Mesendoderm (in vitro differentiated cells): ENCODE measurements around the gene MAS1L.

ENCODE experiments used
- DNase-seq: peaks from one replicate; pipeline ENCODE4 v3.0.0; 2013
- H2AK5ac ChIP-seq: 2 replicates; pipeline ENCODE4 v1.6.1; 2013; ENCODE audit warnings: low read length, inconsistent platforms
- H2BK120ac ChIP-seq: 2 replicates; pipeline ENCODE4 v1.6.1; 2013; ENCODE audit warnings: low read depth, mild to moderate bottlenecking, low read length, moderate library complexity, mixed read lengths
- H2BK15ac ChIP-seq: replicated peaks from 2 replicates; pipeline ENCODE4 v1.6.1; 2013; ENCODE audit warnings: low read depth, mild to moderate bottlenecking, moderate library complexity
- H2BK5ac ChIP-seq: 2 replicates; pipeline ENCODE4 v1.6.1; 2013; ENCODE audit warnings: low read length, inconsistent platforms
- H3K18ac ChIP-seq: 2 replicates; pipeline ENCODE4 v1.6.1; 2013; ENCODE audit warnings: mild to moderate bottlenecking, low read length, mixed read lengths
- H3K23ac ChIP-seq: one replicate; pipeline ENCODE4 v1.6.1; 2013; ENCODE audit warnings: low read length
- H3K27ac ChIP-seq: 2 replicates; pipeline ENCODE4 v1.5.1; 2013; ENCODE audit warnings: low read depth, mild to moderate bottlenecking, inconsistent platforms, low read length, moderate library complexity
- H3K27me3 ChIP-seq: 2 replicates; pipeline ENCODE4 v1.6.1; 2013; ENCODE audit warnings: low read length, control low read depth, mild to moderate bottlenecking, inconsistent platforms; ENCODE audit not compliant: insufficient read depth, poor library complexity
- H3K36me3 ChIP-seq: 2 replicates; pipeline ENCODE4 v1.6.1; 2013; ENCODE audit warnings: low read length, inconsistent platforms; ENCODE audit not compliant: control insufficient read depth, insufficient read depth
- H3K4ac ChIP-seq: one replicate; pipeline ENCODE4 v1.6.1; 2013; ENCODE audit warnings: low read depth, mild to moderate bottlenecking, low read length, moderate library complexity
- H3K4me1 ChIP-seq: 2 replicates; pipeline ENCODE4 v1.6.1; 2013; ENCODE audit warnings: low read depth, low read length, inconsistent platforms; ENCODE audit not compliant: control insufficient read depth
- H3K4me2 ChIP-seq: 2 replicates; pipeline ENCODE4 v1.6.1; 2013; ENCODE audit warnings: low read length
- H3K4me3 ChIP-seq: 2 replicates; pipeline ENCODE4 v1.5.1; 2013; ENCODE audit warnings: mild to moderate bottlenecking, low read length
- H3K56ac ChIP-seq: one replicate; pipeline ENCODE4 v1.6.1; 2013; ENCODE audit warnings: low read length
- H3K79me1 ChIP-seq: 2 replicates; pipeline ENCODE4 v1.6.1; 2013; ENCODE audit warnings: low read length, inconsistent platforms
- H3K79me2 ChIP-seq: 2 replicates; pipeline ENCODE4 v1.6.1; 2013; ENCODE audit warnings: mild to moderate bottlenecking, low read length; ENCODE audit not compliant: control insufficient read depth, insufficient read depth
- H3K9ac ChIP-seq: 2 replicates; pipeline ENCODE4 v1.6.1; 2013; ENCODE audit warnings: low read length, inconsistent platforms
- H4K5ac ChIP-seq: one replicate; pipeline ENCODE4 v1.6.1; 2013; ENCODE audit warnings: low read length
- H4K8ac ChIP-seq: one replicate; pipeline ENCODE4 v1.6.1; 2013; ENCODE audit warnings: low read depth, mild to moderate bottlenecking, control low read depth, low read length, moderate library complexity
- WGBS: extraction: QIAGEN DNeasy Blood & Tissue Kit; methylation state at CpG from one replicate; pipeline ENCODE4 v1.1.7; 2013; ENCODE audit warnings: low lambda C conversion rate, missing lambda C conversion rate; ENCODE audit not compliant: insufficient coverage; ENCODE audit errors: extremely low coverage; 5-methylcytosine and 5-hydroxymethylcytosine counted together

The MAS1L gene

GRCh38 chr6:29528988-29529560 is 41.3 kb upstream of the MAS1L start:
- Histone ChIP-seq H3K4me3 (no peak overlapping the region), H3K27me3 (no peaks in the 10 kb centered on the region), H2BK5ac (no peak overlapping the region), H3K27ac (no peak overlapping the region), H2AK5ac (no peak overlapping the region), H3K4me1 (no peaks in the 10 kb centered on the region), H3K4ac (no peak overlapping the region), H4K5ac (no peak overlapping the region), H3K9ac (no peak overlapping the region), H3K56ac (no peak overlapping the region), H3K18ac (no peak overlapping the region), H2BK15ac (no peak overlapping the region), H3K79me2 (no peaks in the 10 kb centered on the region), H2BK120ac (no peak overlapping the region), H3K79me1 (no peaks in the 10 kb centered on the region), H4K8ac (no peak overlapping the region), H3K4me2 (no peak overlapping the region), H3K36me3 (no peaks in the 10 kb centered on the region), H3K23ac (no peak overlapping the region)
- no peak for DNase-seq
- WGBS: no CpG with 5 or more reads among the region's 2 CpGs

GRCh38 chr6:29528300-29528931 is 40.7 kb upstream of the MAS1L start:
- H4K8ac ChIP-seq: no peak overlapping the region
- H3K27me3 ChIP-seq: no peaks in the 10 kb centered on the region
- H4K5ac ChIP-seq: no peak overlapping the region
- no peak overlapping the region for H2BK120ac ChIP-seq
- H3K79me2 ChIP-seq: no peaks in the 10 kb centered on the region
- H3K56ac ChIP-seq: no peak overlapping the region
- H2AK5ac ChIP-seq: no peak overlapping the region
- H3K36me3 ChIP-seq: no peaks in the 10 kb centered on the region
- no peak overlapping the region for H3K27ac ChIP-seq
- H3K23ac ChIP-seq: no peak overlapping the region
- no peak overlapping the region for H3K4me2 ChIP-seq
- no peak overlapping the region for H3K18ac ChIP-seq
- WGBS: no CpG with 5 or more reads among the region's 5 CpGs
- H3K4me3 ChIP-seq: no peak overlapping the region
- no peak for DNase-seq
- no peaks in the 10 kb centered on the region for H3K79me1 ChIP-seq
- H2BK5ac ChIP-seq: no peak overlapping the region
- H2BK15ac ChIP-seq: no peak overlapping the region
- H3K9ac ChIP-seq: no peak overlapping the region
- H3K4ac ChIP-seq: no peak overlapping the region
- H3K4me1 ChIP-seq: no peaks in the 10 kb centered on the region

GRCh38 chr6:29527564-29527963 is 39.8 kb upstream of the MAS1L start:
- no peak overlapping the region for H3K56ac ChIP-seq
- H3K79me1 ChIP-seq: no peaks in the 10 kb centered on the region
- no peak overlapping the region for H3K23ac ChIP-seq
- no peak overlapping the region for H3K27ac ChIP-seq
- no peak overlapping the region for H3K4me3 ChIP-seq
- no peak overlapping the region for H3K9ac ChIP-seq
- no peak overlapping the region for H4K8ac ChIP-seq
- no peak overlapping the region for H3K4me2 ChIP-seq
- H3K18ac ChIP-seq: no peak overlapping the region
- WGBS: no CpG with 5 or more reads among the region's 2 CpGs
- H2BK120ac ChIP-seq: no peak overlapping the region
- H3K79me2 ChIP-seq: no peaks in the 10 kb centered on the region
- H2BK5ac ChIP-seq: no peak overlapping the region
- no peaks in the 10 kb centered on the region for H3K4me1 ChIP-seq
- H4K5ac ChIP-seq: no peak overlapping the region
- H3K4ac ChIP-seq: no peak overlapping the region
- H3K36me3 ChIP-seq: no peaks in the 10 kb centered on the region
- no peak overlapping the region for H2BK15ac ChIP-seq
- no peak overlapping the region for H2AK5ac ChIP-seq
- DNase-seq: no peak
- no peaks in the 10 kb centered on the region for H3K27me3 ChIP-seq

- no peak overlapping the region for H4K5ac ChIP-seq
- H3K18ac ChIP-seq: no peak overlapping the region
- no peak overlapping the region for H2BK5ac ChIP-seq
- no peaks in the 10 kb centered on the region for H3K79me1 ChIP-seq
- no peak overlapping the region for H3K4me2 ChIP-seq
- H3K79me2 ChIP-seq: no peaks in the 10 kb centered on the region
- H3K36me3 ChIP-seq: no peaks in the 10 kb centered on the region
- no peaks in the 10 kb centered on the region for H3K4me1 ChIP-seq
- no peak overlapping the region for H2BK15ac ChIP-seq
- H3K9ac ChIP-seq: no peak overlapping the region
- WGBS: no CpG with 5 or more reads among the region's 1 CpG
- no peak for DNase-seq
- H3K27me3 ChIP-seq: no peaks in the 10 kb centered on the region
- no peak overlapping the region for H4K8ac ChIP-seq
- H3K56ac ChIP-seq: no peak overlapping the region
- no peak overlapping the region for H2BK120ac ChIP-seq
- H2AK5ac ChIP-seq: no peak overlapping the region
- no peak overlapping the region for H3K23ac ChIP-seq
- H3K27ac ChIP-seq: no peak overlapping the region
- H3K4me3 ChIP-seq: no peak overlapping the region
- H3K4ac ChIP-seq: no peak overlapping the region
Observed at GRCh38 chr6:29527126-29527525, 39.4 kb upstream of the MAS1L start.

DNA sequence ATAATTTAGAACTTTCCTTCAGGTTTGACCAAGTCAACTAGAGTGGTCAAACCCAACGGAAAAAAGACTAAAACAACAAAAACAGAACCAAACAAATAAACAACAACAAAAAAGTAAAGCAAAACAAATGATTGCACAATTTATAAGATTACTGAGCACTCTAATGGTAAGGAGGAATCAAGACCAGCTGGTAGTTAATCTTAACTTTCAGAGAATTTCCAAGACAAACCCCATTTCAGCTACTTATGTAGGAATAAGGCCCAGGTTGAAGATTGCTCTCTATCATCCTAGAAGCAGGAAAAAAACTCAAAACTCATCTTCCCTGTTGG is 37.5 kb upstream of the MAS1L start:
- Histone ChIP-seq H3K56ac (no peak overlapping the region), H3K9ac (no peak overlapping the region), H3K23ac (no peak overlapping the region), H3K4ac (no peak overlapping the region), H2BK15ac (no peak overlapping the region), H4K8ac (no peak overlapping the region), H3K36me3 (no peaks in the 10 kb centered on the region), H3K4me1 (no peaks in the 10 kb centered on the region), H3K27ac (no peak overlapping the region), H3K27me3 (no peaks in the 10 kb centered on the region), H3K79me1 (no peaks in the 10 kb centered on the region), H3K79me2 (no peaks in the 10 kb centered on the region), H4K5ac (no peak overlapping the region), H2AK5ac (no peak overlapping the region), H3K4me2 (no peak overlapping the region), H2BK120ac (no peak overlapping the region), H2BK5ac (no peak overlapping the region), H3K18ac (no peak overlapping the region), H3K4me3 (no peak overlapping the region)
- no peak for DNase-seq
- no CpG with 5 or more reads among the region's 1 CpG for WGBS
